ENCODE measurements around the gene DENND11.

The DENND11 gene

DNA sequence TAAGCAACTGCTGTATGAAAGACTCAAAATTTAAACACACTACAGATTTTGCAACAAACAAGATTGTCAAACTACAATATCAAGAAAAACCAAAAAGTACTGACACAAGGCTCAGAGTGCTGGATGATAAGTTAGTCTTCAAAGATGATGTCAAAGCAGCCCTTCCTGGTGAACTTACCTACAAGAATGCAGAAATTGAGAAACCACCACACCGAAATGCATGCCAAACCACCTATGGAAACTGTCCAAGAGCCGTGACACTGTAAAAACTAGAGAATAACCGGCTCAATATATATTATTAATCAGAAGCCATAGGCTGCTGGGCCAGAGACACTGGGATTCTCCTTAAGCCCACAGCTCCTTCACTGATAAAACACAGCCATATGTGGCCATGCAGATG lies 25.3 kb downstream of the DENND11 start:
- DNase-seq, result no peak

DNA sequence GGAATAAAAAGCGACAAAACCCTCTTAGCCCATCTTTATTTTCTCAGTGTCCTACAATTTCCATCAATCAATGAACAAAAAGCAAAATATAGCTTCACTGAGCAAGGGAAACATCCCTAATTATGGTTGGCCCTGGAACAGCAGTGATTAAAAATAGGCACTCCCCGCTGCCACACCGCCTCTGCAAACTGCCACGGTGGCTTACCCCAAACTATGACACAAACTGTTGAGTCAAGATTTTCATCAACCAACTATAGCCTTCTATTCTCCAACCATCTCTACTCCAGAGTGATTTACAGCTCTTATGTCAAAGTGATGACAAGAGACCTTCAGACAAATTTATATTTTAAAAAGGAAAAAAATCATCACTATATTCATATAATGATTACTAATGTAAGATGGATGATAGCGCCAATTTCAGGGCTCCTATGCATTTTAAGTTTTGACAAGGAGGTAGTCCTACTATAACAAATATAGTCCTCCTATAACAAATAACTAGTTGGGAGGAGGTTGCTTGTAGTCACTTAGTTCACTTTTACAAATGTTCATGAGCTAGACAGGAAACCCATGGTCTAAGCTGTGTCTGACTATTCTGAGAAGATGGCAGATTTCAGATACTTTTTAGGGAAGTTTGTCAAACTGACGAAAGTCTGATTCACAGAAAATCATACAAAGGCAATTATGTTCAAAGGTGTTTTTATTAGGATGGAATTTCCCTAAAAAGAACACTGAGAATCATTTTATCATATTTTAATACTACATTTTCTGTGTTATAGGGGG lies 26.3 kb downstream of the DENND11 start:
- DNase-seq, result peak; percentile 22

DNA sequence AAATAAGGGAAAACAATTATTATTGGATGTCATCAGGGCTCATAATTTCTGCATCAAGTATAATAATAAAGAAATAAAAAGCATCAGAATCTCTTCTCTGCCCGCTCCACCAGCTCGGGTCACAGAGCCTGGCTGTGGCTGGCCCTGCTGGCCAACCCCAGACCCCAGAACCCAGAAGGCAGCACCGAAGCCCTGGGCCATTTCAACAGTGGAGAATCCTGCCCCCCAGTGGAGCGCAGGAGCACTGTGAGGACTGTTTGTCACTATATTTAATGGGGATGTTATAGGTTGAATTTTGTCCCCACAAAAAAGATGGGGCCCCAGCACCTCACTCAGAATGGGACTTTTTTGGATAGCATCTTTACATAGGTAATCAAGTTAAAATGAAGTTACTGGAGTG lies 27.3 kb downstream of the DENND11 start:
- DNase-seq, result no peak

DNA sequence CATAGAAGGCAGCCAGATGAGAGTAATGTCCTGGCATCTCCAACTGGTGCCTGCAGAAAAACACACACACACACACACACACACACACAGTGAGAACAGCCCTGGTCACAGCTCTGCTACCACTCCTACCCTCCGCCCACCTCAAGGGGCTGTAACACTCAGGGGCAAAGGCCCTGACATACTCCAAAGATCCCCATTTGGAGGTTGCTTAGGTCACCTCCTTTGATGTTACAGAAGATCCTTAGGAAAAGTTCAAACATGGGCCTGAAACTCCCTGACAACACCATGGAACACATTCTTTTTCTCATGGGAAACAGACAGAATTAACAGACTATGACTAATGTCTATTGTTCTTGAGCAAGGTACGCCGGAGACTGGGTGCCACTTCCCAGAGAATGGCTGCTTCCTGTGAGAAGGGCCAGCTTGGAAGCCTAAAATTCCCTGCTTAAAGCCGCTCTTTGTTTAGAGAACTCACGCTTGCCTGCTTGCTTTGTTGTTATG lies 27.7 kb downstream of the DENND11 start:
- DNase-seq, result no peak

DNA sequence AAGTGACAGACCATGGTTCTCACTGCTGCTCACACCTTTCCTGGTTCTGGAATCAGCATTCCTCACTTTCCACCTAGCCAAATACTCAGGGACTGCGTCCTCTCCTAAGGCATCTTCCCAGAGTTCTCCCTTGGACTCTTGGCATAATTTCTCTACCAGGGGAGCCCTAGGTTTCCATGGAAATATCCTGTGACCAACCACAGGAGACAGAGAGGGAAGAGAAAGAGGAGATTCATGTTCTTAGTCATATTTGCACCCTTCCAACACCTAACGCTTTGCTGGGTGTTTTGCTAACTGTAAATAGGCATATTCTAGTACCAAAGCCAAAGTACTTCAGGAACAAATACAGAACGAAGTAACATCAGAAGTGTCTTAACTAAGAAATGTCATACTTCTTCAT lies 28.6 kb downstream of the DENND11 start:
- DNase-seq, result no peak

DNA sequence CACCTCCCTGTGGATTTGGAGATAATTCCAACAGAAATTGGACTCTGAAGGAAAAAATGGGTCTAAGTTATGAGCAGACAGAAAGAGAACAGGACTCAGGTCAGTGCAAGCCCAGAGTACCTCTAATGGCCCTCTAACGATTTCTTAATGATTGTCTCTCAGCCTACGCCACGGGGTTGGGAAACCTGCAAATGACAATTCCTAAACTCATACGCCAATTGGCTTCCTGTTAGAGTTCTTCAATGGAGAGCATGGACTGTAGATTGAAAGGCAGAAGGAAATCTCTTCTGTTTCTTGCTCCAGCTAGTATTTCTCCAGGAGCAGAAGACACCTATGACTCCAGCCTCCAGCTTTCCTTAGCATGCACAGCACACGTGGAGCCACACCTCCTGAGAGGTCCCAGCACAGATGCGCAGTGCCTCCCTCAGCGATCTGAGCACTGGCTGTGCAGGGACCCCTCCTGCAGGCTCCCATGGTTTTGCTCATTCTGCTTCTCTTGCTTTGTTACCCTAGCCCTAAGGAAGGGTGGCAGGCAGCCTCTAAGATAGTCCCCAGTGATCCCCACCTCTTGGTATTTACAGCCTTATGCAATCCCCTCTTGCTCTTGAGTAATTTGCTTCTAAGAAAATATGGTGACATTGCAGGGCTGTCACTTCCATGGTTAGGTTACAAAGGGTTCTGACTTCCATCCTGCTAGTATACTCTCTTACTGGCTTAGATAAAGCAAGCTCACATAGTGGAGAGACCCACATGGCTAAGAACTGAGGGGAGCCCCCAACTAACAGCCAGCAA lies 30.1 kb downstream of the DENND11 start:
- DNase-seq, result no peak

DNA sequence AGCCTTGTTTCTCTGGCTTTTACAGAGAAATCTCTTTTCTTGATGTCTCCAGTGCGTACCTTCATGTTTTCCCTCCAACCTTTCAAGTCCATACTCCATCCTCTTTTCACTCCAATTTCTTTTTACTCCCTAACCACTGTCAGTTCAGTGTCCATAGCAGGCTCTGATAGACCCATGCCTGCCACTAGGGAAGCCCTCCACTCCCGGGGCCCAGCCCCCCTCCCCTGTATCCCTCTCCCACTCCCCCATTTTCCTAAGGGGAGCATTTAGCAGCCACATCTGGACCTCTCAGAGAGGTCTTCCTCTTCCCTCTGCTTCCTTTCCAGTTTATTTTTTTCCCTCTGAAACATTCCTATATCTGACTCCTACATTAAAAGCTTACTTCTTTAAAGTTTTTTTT lies 33.1 kb downstream of the DENND11 start:
- DNase-seq, result no peak

DNA sequence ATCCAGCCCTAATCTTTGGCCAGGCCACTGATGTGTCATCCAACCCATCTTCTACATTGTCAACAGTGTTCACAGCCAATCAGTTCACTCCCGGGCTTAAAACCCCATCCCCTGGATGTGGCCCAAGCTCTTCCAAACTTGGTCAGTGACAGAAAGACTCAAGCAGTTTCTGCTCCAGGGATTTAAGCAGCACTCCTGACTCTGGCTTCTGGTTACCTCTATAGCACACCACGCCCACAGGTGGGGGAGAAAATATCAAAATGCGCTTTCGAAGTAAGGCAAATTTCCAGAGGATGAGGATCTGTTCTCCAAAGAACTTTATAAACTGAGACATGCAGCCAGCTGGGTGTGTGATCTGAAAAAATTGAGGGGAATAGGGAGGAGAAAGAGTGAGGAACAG lies 35.9 kb downstream of the DENND11 start:
- DNase-seq, result no peak

DNA sequence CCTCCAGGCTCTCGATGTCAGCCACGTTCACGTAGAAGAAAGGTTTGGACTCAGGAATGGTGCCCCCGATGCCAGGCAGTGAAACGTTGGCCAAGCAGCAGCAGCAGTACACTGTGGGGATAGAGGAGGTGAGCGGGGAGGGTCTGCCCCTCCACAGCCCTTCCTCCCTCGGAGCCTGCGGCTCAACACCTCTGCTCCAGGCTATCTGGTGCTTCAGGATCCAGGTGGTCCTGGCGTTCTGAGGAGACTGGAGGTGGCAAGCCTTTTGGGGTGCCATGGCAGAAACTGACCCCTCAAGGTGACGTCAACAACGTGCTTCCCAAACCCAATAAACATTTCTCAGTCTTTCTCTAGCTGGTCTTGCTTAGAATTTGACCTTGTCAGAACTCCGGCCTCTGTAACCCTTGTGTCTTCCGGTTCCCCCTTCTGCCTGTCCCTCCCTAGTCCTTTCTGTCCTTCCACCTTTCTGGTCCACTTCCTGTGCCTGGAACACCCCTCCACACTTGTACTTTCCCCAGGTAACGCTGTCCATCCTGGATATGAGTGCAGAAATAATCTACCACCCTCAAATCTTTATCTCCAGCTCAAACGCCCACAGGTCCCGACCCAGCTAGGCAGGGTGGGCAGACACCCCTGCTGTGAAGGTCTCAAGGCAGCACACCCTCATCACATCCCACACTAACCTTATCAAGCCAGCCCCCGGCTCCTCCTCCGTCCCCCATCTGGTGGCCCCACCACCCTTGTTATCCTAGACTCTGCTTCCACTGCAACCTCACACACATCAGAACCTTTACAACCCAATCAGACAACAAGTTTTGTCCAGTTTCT lies 36.5 kb downstream of the DENND11 start:
- DNase-seq, result no peak

DNA sequence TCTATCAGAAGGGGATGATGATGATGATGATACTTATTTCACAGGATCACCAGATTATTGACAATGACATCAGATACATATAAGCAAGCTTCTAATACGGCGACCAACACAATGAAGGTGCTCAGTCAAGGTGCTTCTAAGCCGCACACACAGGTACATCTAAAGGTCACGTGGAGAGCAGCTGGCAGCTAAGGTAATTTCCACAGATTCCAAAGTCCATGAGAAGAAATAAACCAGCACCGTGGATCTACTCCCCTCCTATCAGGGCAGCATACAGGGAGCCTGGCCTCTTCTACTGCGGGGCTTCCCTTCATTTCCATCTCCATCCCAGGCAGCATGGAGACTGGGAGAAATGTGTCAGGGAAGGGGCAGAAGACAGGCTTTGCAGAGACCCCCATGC lies 37.5 kb downstream of the DENND11 start:
- no peak for DNase-seq

DNA sequence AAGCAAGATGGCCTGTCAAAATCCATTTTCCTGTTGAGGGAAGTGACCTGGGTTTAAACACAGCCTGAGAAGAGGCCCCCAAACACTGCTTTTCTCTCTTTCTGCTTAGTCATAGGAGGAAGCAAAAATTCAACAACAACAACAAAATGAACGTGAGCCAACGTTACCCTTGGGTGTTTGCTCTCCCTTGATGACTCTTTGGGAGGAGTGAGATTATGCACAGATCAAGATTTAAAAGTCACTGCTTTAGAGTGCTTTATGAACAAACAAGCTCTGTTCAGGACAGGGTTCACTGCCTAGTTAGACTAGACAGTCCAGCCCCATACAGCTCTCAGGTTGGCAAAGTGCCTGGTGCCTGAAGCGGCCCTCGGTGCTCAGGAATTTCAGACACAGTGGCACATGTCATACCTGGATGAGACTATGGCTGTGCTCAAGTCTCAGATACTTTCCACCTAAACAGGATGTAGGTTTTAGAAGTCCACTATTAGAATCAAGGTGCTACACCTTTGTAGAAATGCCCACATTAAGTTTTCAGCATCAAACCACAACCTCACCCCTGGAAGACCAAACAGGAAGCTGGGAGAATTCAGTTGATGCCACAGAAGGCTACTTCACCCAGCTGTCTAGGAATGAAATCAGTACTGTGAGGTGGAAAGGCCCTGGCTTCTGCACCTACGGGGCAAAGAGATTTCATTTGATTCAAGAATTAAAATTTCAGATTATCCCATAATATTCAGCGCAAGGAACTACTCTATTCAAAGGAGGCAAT lies 38.7 kb downstream of the DENND11 start:
- DNase-seq, result no peak

DNA sequence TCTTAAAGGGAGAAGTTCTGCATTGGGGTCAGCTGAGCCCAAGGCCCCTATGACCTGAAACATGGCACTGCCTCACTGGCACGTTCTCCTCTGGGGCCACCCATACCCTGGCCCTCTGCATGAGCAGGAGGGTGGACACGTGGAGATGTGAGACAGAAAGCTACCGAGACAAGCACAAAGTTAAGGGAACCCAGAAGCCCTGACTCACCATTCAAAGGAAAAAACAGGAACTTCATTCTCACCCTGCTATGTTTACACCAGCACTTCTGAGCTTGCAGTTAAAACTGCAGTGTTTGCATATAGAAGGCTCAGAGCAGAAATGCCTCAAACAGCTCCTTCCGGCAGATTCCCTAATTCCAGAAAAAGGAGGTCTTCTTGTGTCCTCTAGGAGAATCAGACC lies 41.7 kb downstream of the DENND11 start:
- DNase-seq, result no peak

DNA sequence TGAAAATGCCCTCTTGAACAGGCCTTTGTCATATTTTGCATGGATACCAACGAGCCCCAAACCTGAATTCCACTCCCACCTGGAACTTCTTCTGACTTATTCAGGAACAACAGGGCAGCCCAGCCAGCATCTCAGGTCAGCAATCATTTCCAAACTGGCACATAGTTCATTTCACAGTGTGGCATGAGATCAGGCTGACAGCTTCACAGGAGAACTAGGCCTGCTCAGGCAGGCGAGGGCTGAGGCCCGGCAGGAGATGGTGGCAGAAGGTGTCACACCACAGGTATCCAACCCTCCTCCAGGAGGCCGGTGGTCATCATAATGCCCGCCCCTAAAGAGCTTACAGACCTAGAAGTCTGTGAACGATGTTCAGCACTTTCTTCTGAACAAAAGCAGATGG lies 42.5 kb downstream of the DENND11 start:
- DNase-seq, result no peak

DNA sequence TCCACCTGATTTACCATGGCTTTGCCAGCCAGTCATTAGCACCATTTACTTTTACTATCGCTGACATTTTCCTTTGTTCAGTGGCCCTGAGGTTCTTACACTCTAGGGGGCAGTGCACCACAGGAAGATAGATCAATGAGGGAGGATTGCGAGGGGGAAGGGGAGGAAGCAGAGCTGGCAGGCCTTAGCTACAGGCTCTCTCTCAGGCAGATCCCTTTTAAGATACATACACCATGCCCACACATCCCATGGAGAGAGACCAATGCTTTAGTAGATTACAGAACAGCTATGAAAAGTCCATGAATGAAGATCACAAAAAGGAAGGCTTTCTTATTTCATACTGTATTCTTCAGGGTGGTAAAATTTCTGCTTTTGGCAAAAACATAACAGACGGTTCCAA lies 47.4 kb downstream of the DENND11 start:
- DNase-seq, result peak; percentile 45

DNA sequence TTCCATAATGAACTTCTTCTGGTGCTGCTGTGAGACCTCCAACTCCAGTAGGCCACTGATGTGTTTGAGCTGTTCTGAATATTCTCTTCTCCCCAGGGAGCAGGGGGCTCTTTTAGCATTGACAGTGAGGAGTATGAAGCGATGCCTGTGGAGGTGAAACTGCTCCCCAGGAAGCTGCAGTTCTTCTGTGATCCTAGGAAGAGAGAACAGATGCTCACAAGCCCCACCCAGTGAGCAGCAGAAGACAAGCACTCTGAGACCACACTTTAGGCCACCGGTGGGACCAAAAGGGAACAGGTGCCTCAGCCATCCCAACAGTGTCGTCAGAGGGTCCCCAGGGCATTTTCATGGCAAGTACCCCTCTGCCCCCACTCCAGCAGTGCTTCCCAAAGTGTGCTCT lies 49.3 kb downstream of the DENND11 start:
- DNase-seq, result no peak

Data from stimulated activated CD4-positive, alpha-beta T cell treated with anti-CD3 and anti-CD28 coated beads, Interleukin-1b, Interleukin-23, amount 100 ng/mL, for 48 hours (primary cell).